ENCODE measurements around the gene SLC22A23.
"Not testable (repeated sequence)": the region's sequence is repeated elsewhere in the genome, so short reads cannot be mapped to it uniquely, and the experiment has no call there.

- TF ChIP-seq CTCF (conservative IDR thresholded peaks at IDR 0.05); ZFX (IDR thresholded peaks at IDR 0.05): not testable (repeated sequence)
Observed at GRCh38 chr6:3378398-3378782, 78.5 kb downstream of the SLC22A23 start.

Measured in C4-2B (cell line).